DOHH2 (cell line): ENCODE measurements around the gene MYH7B.

Experiments used
- H3F3A ChIP-seq: fragments of 200-600 bp; sonication (generic), shearing (Covaris generic); 2 replicates; pipeline ENCODE4 v1.6.0; 2016; ENCODE audit warnings: antibody characterized with exemption, mild to moderate bottlenecking; ENCODE audit not compliant: control insufficient read depth, insufficient read depth
- H3K27ac ChIP-seq: fragments of 200-600 bp; sonication (generic); 2 replicates; pipeline ENCODE4 v1.5.1; 2014; ENCODE audit warnings: low read depth, mild to moderate bottlenecking, low read length, moderate library complexity
- H3K27me3 ChIP-seq: fragments of 200-600 bp; sonication (generic); 2 replicates; pipeline ENCODE4 v1.6.1; 2014; ENCODE audit warnings: mild to moderate bottlenecking, low read length, mixed read lengths; ENCODE audit not compliant: control insufficient read depth
- H3K36me3 ChIP-seq: fragments of 200-600 bp; sonication (generic); 2 replicates; pipeline ENCODE4 v1.6.1; 2014; ENCODE audit warnings: mild to moderate bottlenecking, low read length, moderate library complexity, mixed read lengths; ENCODE audit not compliant: control insufficient read depth
- H3K4me1 ChIP-seq: fragments of 200-600 bp; sonication (generic); 2 replicates; pipeline ENCODE4 v1.6.1; 2014; ENCODE audit warnings: mild to moderate bottlenecking, low read length, mixed read lengths; ENCODE audit not compliant: control insufficient read depth
- H3K4me2 ChIP-seq: fragments of 200-600 bp; sonication (generic); 2 replicates; pipeline ENCODE4 v1.6.0; 2014; ENCODE audit warnings: mild to moderate bottlenecking, low read length, moderate library complexity
- H3K4me3 ChIP-seq: fragments of 200-600 bp; sonication (generic); 2 replicates; pipeline ENCODE4 v1.5.1; 2014; ENCODE audit warnings: mild to moderate bottlenecking, low read length, mixed read lengths
- H3K79me2 ChIP-seq: fragments of 200-600 bp; sonication (generic); 2 replicates; pipeline ENCODE4 v1.6.1; 2014; ENCODE audit warnings: mild to moderate bottlenecking, low read length, mixed read lengths; ENCODE audit not compliant: control insufficient read depth
- H3K9me2 ChIP-seq: fragments of 200-600 bp; sonication (generic); replicated peaks from 2 replicates; pipeline ENCODE4 v1.6.1; 2014; ENCODE audit warnings: mild to moderate bottlenecking, low read length, mixed read lengths; ENCODE audit not compliant: control insufficient read depth
- H3K9me3 ChIP-seq: fragments of 200-600 bp; sonication (generic); 2 replicates; pipeline ENCODE4 v1.6.1; 2014; ENCODE audit warnings: antibody characterized with exemption, low read length, mixed read lengths; ENCODE audit not compliant: control insufficient read depth, insufficient read depth
- H4K20me1 ChIP-seq: fragments of 200-600 bp; sonication (generic); 2 replicates; pipeline ENCODE4 v1.6.0; 2014; ENCODE audit warnings: low read depth, mild to moderate bottlenecking, antibody characterized with exemption, low read length, moderate library complexity; ENCODE audit not compliant: control insufficient read depth, insufficient read depth
- EZH2phosphoT487 ChIP-seq: fragments of 200-600 bp; sonication (generic); IDR thresholded peaks from 2 replicates; pipeline ENCODE4 v1.6.1; 2017; ENCODE audit warnings: borderline replicate concordance, mild to moderate bottlenecking, antibody characterized with exemption, low read length, moderate library complexity, mixed read lengths
- TF ChIP-seq, protein P1 (sequence below): fragments of 200-600 bp; sonication (generic); IDR thresholded peaks from one replicate; pipeline ENCODE4 v1.5.1; 2014; ENCODE audit warnings: antibody characterized with exemption, mild to moderate bottlenecking, low read depth, low read length; ENCODE audit not compliant: poor library complexity, severe bottlenecking

MYH7B gene

DNA sequence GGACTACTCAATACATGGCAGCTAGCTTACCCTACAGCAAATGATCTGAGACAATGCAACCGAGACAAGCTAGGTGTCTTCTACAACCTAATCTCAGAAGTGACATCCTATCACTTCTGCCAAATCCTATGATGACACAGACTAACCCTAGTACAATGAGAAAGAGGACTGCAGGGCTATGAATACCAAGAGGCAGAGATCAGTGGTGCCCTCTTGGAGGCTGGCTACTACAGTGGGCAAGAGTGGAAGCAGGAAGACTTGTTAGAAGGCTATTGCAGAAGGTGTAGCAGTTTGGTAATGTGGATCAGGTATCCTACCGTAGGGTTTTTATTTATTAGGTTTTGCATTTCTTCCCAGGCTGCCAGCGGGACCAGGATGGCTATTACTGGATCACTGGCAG lies 30.3 kb upstream of the MYH7B start:
- Histone ChIP-seq H3K9me3 (no peaks in the 10 kb centered on the region), H3F3A (no peaks in the 10 kb centered on the region), H3K9me2 (no peaks in the 10 kb centered on the region), H4K20me1 (no peaks in the 10 kb centered on the region), H3K27me3 (no peaks in the 10 kb centered on the region), H3K79me2 (no peaks in the 10 kb centered on the region), H3K4me2 (no peak overlapping the region), H3K4me3 (no peak overlapping the region), H3K27ac (no peak overlapping the region), H3K4me1 (no peaks in the 10 kb centered on the region), H3K36me3 (0 out of 2 replicates have a peak, but pooled peaks cover 6% of the 10 kb centered on the region)
- TF ChIP-seq EZH2phosphoT487: no peak
- TF ChIP-seq, protein P1, sequence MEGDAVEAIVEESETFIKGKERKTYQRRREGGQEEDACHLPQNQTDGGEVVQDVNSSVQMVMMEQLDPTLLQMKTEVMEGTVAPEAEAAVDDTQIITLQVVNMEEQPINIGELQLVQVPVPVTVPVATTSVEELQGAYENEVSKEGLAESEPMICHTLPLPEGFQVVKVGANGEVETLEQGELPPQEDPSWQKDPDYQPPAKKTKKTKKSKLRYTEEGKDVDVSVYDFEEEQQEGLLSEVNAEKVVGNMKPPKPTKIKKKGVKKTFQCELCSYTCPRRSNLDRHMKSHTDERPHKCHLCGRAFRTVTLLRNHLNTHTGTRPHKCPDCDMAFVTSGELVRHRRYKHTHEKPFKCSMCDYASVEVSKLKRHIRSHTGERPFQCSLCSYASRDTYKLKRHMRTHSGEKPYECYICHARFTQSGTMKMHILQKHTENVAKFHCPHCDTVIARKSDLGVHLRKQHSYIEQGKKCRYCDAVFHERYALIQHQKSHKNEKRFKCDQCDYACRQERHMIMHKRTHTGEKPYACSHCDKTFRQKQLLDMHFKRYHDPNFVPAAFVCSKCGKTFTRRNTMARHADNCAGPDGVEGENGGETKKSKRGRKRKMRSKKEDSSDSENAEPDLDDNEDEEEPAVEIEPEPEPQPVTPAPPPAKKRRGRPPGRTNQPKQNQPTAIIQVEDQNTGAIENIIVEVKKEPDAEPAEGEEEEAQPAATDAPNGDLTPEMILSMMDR: no peak

DNA sequence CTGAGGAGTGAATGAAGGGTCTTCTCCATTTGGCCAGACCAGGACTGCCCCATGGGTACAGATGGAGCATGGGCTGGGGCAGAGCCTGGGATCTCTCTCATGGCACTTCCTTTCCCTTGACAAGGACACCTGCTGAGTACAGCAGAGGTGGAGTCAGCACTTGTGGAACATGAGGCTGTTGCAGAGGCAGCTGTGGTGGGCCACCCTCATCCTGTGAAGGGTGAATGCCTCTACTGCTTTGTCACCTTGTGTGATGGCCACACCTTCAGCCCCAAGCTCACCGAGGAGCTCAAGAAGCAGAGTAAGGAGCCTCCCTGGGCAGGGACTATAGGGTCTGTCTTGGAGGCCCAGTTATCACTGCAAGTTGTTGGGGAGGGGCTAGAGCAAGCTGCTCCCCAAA lies 29.7 kb upstream of the MYH7B start:
- H4K20me1 ChIP-seq: no peaks in the 10 kb centered on the region
- H3K27me3 ChIP-seq: no peaks in the 10 kb centered on the region
- no peak overlapping the region for H3K27ac ChIP-seq
- no peaks in the 10 kb centered on the region for H3K9me2 ChIP-seq
- no peaks in the 10 kb centered on the region for H3K9me3 ChIP-seq
- H3K79me2 ChIP-seq: no peaks in the 10 kb centered on the region
- no peak for TF ChIP-seq EZH2phosphoT487
- TF ChIP-seq, protein P1: no peak
- H3K4me2 ChIP-seq: no peak overlapping the region
- H3K4me3 ChIP-seq: no peak overlapping the region
- H3F3A ChIP-seq: no peaks in the 10 kb centered on the region
- no peaks in the 10 kb centered on the region for H3K4me1 ChIP-seq
- 0 out of 2 replicates have a peak, but pooled peaks cover 6% of the 10 kb centered on the region for H3K36me3 ChIP-seq

DNA sequence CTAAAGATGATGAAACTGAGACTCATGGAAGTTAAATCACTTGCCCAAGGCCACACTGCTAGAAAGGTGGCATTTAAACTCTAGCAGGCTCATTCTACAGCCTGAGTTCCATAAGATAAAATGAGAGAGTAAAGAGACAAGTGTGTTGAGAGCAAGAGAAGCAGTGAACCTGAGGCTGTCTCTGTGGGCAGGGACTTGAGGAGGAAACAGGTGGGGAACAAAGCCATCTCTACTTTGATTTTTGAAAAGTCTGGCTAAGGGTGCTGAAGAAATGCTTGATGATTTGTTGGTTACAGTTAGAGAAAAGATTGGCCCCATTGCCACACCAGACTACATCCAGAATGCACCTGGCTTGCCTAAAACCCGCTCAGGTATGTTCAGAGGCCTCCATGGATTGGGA lies 29.1 kb upstream of the MYH7B start:
- H3K27ac ChIP-seq: no peak overlapping the region
- no peak overlapping the region for H3K4me2 ChIP-seq
- 0 out of 2 replicates have a peak, but pooled peaks cover 6% of the 10 kb centered on the region for H3K36me3 ChIP-seq
- H3K4me3 ChIP-seq: no peak overlapping the region
- H3F3A ChIP-seq: no peaks in the 10 kb centered on the region
- H3K79me2 ChIP-seq: no peaks in the 10 kb centered on the region
- TF ChIP-seq, protein P1: no peak
- no peak for TF ChIP-seq EZH2phosphoT487
- no peaks in the 10 kb centered on the region for H3K4me1 ChIP-seq
- no peaks in the 10 kb centered on the region for H4K20me1 ChIP-seq
- H3K27me3 ChIP-seq: no peaks in the 10 kb centered on the region
- no peaks in the 10 kb centered on the region for H3K9me2 ChIP-seq
- H3K9me3 ChIP-seq: no peaks in the 10 kb centered on the region
